Activated T-cell treated with anti-CD3 and anti-CD28 coated beads for 4 hours (primary cell): ENCODE measurements around the gene ROR2.

Experiments
- DNase-seq: peaks from one replicate; pipeline ENCODE4 v3.0.0-alpha.2; 2020

ROR2 gene

DNA sequence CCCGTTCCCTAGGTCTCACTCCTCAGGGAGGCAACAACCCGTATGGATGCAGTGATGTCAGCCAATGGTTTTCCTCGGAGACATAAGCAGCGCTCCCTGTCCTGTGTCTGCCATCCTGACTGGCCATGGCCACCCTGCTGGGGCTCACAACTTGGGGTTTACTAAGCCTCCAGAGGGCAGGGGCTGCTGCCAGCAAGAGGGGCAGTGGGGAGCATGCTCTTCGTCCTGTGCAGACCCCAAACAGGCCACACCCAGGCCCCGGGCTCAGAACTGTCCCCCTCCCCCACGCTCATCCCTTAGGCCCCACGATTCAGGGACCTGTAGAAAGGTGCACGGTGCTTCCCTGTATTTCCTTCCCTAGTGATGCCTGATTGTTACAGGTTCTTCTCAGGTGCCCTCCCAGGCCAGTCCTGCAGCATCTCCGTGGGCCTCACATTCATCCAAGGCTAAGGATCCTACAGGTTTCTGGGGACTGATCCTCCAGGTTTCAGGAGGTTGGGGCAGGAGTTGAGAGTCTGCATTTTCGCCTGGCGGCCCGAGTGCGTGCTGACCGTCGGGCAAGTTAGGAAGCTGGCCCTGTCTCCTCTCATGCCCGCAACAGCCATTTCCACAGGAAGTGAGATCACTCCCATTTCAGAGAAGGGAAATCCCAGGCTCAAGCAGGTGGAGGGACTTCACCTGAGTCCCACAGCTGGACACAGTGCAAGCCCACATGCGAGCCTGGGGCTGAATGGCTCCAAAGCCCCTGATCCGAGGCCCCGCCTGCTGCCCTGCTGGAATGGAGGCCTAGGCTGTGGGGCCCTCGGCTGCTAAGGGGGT is 217.6 kb downstream of the ROR2 start:
- no peak for DNase-seq

- DNase-seq: no peak
These were observed 219.2 kb downstream of the ROR2 start for GRCh38 chr9:91730806-91731205.

DNA sequence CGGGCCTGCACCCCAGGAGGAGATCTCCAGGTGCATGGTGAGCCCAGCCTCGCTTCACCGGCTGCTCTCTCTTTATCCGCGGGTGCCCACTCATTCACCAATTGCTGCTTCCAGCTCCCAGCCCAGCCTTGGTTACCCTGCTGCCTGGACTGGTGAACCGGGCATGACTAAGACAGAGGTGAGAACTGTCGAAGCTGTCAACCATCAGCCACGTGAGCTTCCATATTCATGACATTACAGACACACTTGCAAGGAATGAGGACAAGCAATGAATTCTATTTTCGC is 220.5 kb downstream of the ROR2 start:
- DNase-seq: no peak

GRCh38 chr9:91727972-91728371 is 222.1 kb downstream of the ROR2 start:
- DNase-seq: no peak

GRCh38 chr9:91727316-91727861 is 222.6 kb downstream of the ROR2 start:
- DNase-seq: no peak

DNA sequence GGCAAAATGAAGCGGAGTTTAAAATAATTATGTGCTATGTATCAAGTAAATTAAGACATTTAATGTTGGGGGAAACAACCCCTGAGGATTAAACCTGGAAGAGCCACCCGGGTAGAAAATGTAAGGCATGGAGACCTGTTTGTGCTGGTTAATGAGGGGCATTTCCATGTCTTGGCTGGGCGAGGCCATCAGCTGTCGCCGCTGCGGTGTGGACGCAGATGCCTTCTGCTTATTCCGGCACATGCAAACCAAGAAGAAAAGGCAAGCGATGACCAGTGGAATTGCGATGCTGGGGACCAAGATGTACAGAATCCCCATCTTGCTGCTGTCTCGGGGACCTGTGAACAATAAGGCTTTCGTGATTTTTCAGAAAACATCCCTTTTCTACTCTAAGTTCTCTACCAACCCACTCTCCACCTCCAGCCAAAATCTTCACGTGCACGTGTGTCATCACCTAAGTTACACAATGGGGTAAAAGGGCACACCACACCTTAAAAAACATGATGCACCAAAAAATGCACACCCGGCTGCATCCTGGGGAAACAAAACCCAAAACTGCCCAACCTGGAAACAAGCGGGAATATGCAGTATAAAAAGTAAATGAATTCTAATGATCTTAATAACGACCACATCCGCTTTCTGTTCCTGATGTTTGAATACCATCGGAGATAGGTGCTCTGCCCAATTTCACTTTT is 223.5 kb downstream of the ROR2 start:
- no peak for DNase-seq

DNA sequence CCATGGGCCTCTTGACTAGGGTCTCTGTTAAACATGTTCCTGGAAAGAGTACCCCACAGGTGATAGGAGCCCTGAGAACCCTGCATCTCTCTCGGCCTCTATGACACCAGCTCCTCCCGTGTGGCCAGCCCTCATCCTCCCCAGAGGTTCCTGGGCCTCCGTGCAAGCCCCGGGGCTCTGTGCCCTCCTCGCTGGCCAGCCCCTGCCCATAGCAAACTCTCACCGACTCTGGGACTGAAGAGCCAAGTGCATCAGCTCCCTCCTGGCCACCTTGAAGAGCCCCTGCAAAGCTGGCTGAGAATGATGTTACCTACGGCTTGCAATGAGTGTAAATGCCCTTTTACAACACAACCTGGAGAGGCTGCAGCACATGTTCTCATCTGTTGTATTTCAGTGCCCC is 224.4 kb downstream of the ROR2 start:
- DNase-seq: no peak

DNA sequence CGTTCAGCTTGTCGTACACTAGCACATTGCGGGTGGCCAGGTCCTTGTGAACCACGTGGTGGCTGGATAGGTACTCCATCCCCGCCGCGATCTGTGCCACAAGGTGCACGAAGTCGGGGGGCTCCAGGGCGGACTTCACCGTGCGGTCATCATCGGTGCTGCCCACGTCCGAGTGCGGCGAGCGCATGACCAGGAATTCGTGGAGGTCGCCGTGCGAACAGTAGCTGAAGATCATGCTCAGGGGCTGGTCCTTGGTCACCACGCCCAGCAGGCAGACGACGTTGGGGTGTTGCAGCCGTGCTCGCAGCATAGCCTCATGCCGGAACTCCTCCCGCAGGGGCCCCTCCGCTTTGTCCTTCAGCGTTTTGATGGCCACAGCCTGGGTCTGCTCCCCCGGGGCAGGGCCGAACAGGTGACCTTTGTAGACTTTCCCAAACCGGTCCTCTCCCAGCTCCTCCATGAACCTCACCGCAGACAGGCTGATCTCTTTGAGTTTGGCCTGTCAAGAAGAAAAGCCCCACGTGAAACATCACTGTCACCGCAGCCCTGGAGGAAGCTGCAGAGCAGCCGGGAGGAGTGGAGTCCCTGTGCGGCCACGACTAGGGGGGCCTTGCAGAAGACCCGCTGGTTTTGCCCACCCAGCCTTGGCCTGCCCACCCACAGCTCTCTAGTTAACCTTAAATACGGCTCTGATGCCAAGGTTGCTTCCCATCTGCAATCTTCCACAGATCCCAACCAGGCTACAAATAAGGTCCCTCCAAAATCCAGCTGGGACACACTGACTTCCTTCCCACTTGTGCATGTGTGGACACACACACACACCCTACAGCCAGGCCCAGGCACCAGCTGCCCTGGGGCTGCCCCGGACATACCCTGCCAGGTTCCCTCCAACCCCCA is 225.2 kb downstream of the ROR2 start:
- DNase-seq: no peak

- no peak for DNase-seq
These were observed 226.0 kb downstream of the ROR2 start for GRCh38 chr9:91724068-91724440.

- no peak for DNase-seq
These were observed 226.5 kb downstream of the ROR2 start for GRCh38 chr9:91723420-91724067.

DNA sequence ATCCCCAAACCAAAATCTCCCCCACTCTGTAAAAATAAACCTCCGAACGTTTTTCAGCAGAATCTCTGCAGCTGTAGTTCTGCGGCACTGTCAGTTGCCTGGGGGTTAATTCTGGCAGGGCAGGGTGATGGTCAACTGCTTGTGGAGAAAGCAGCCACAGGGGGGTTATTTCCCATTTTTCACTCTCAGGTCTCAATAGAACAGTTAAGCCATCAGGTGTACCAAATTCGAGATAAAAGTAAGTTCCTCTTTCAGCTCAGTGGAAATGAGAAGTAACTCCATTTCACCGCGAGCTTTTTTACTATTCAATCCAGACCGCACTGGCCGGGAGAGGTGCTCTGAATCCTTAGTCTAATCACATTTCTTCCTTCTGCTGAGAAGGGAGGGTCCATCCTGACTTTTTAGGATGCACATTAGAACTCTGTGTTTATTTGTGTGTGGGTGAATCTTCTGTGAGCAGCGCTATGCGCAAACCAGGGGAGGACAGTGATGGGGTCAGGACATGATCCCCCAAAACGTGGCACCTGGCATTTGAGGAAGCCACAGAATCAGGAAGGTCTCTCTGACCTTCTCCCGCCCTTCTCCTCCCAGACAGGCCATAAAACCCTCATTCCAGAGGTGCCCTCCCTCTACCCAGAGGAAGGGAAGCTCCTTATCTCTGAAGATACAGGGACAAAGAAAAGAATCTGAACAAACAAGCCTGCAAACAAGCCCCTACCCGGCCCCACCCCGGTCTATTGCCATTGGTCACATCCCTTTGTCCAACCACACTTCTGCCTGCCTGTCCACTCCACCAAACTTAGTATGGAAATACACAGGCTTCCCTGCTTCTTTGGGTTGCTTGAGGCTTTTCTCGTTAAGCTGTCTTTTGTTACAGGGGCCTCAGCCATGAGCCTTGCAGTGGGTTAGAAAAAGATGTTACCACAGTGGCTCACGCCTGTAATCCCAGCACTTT is 229.0 kb downstream of the ROR2 start:
- DNase-seq: no peak

DNA sequence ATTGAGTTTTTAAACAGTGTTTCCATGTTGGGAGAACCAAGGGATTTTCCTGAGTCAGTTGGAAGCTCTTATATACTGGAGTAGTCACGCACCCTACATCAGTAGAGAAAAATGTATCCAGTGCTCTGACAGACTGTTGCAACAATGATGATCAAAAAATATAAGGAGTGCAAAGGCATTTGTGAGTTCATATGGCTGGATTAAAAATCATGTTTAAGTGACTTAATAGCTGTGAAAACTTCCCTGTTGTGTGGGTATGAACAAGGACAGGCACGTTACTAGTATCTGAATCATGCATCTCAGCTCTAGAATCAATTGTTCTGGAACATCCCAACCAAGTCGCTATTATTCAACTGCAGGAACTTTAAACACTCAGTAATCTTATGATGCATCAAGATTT is 229.7 kb downstream of the ROR2 start:
- no peak for DNase-seq

DNA sequence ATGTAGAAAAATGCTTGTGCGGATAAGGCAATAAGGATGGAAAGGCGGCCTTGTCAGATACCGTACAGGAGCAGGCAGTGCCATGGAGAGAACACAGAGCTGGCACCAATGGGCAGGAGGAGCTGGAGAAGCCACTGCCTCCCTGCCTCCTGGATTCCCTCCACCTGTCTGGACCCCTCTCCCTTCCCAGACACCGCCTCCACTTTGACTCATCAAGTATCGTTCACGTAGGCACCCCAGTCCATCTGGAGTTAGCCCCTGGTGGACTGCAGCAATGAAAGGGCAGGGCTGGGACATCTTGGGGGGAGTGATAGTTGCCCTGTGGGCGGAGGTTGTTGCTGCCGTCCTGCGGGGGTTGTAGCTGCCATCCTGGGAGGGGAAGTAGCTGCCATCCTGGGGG is 232.0 kb downstream of the ROR2 start:
- no peak for DNase-seq

- no peak for DNase-seq
These were observed 233.2 kb downstream of the ROR2 start for GRCh38 chr9:91716815-91717214.

GRCh38 chr9:91716239-91716638 is 233.8 kb downstream of the ROR2 start:
- no peak for DNase-seq

DNA sequence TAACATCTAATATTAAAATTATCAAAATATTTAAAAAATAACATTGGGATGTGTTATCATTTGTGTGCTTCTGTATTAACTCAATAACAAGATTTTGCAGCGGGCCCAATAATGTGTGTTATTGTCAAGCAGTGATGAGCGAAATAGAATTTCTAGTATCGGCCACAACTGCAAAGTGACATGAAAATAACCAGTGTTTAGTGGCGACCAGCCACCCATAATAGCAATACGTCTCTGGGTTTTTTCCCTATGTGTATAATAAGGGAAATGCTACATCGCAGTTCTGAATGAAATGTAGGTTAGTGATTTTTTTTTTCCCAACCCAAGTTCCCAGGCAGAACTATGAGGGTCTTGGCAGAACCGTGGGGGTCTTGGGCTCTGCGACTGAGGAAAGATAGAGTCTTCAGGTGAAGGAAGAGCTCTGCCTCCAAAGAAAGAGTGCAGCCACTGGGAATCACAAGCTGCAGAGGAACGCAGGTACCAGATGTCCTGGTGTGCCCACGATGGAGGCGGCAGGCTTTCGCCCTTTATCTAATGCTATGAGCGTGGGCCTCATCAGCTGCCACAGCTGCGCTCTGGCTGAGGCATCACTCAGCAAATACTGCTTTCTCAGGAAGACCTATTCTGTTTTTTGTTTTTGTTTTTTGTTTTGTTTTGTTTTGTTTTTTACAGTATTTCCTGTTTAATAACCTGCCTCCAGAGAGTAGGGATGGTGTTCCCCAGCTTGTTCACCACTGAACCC is 235.0 kb downstream of the ROR2 start:
- no peak for DNase-seq

GRCh38 chr9:91714020-91714806 is 235.8 kb downstream of the ROR2 start:
- DNase-seq: no peak

DNA sequence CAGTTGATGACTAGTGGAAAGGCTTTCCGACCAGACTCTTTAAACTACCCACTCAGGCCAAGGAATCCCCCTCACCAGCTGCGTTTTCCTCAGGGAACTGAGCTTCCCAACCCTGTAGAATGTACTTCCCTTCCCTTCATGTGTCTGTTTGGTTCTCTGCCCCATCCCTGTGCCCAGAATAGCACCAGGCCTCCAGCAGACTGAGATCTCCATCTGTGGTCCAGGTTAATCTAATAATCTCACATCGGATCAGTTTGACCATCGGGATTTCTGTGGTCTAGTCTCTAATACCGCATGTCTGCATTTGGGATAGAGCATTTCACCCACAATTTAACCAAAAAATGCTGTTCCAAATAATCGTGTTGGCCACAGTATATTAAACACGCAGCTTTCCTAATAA is 237.2 kb downstream of the ROR2 start:
- no peak for DNase-seq

DNA sequence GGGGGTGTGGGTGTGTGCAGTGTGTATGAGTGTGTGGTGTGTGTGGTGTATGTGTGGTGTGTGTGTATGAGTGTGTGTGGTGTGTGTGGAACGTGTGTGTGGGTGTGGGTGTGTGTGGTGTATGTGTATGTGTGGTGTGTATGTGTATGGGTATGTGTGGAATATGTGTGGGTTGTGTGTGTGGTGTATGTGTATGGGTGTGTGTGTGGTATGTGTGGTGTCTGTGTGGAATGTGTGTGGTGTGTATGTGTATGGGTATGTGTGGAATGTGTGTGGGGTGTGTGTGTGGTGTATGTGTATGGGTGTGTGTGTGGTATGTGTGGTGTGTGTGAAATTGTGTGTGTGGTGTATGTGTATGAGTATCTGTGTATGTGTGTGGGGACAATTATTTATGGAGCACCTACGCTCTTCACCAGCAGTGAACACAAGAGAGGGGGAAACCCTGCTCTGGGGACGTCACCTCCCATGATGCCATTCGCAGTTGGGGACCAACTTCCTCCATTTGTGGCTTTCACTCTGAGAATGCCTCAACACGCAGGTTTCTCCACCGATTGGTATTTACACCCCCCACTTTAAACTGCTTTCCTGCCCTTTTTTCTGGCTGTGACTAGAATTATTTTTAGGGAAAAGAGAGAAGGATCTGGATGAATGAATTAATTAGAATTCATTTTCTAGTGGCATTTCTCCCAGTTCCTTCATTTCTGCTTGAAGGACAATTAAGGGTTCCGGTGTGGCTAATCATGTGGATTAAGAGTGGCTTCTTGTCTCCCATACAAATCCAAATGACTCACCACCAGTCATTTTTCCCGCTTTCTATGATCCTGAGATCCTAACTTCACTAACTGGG is 238.1 kb downstream of the ROR2 start:
- peak; percentile 36 for DNase-seq
